GM19023 (cell line): ENCODE data around the gene PRSS57.

ENCODE experiments used
- ATAC-seq: cut with Tn5 transposase; IDR thresholded peaks from one replicate; pipeline ENCODE4 v1.9.1; 2021; ENCODE audit warnings: mild to moderate bottlenecking, moderate library complexity; ENCODE audit not compliant: unreplicated experiment

The PRSS57 gene

GRCh38 chr19:639253-640160 is 55.7 kb downstream of the PRSS57 start, which contains the start of gene FGF22:
Gene FGF22, plus strand, starts transcription at chr19:639879. Its CDS starts 47 bp downstream, at chr19:639926.
- peak; percentile 42 for ATAC-seq

DNA sequence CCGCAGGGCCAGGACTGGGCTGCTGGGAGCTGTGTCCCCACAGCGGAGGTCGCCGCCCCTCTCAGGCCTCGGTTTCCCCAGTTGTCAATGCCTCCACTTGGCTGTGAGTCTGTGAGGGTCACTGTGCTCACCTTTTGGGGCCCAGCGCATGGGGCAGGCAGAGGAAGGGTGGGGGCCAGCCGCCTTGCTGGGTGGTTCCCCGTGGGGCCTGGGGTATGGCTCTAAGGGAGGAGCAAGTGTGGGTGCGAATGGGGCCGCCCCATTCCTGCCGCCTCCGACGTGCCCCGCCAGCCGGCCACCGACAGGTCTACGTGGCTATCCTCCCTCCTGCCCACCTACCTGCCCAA is 56.4 kb downstream of the PRSS57 start:
- no peak for ATAC-seq
